GM19438 (cell line): ENCODE results near the gene COL19A1.

ENCODE experiments used
- ATAC-seq: cut with Tn5 transposase; IDR thresholded peaks from one replicate; pipeline ENCODE4 v1.9.1; 2021; ENCODE audit warnings: low read depth; ENCODE audit not compliant: unreplicated experiment

Gene COL19A1

DNA sequence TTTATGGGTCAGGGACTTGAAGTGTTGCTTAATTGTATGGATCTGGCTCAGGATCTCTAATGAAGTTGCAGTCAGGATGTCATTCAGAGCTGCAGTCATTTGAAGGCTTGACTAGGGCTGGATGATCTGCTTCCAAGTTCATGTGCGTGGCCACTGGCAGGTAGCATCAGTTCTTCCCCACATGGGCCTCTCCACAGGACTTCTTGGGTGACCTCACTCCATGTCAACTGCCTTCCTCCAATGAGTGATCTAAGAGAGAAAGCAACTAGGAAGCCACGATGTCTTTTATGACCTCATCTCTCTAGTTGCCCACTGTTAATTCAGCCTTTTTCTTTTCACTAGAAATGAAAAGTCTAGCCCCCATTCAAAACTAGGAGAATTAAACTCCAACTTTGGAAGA lies 332.4 kb downstream of the COL19A1 start:
- ATAC-seq = no peak

DNA sequence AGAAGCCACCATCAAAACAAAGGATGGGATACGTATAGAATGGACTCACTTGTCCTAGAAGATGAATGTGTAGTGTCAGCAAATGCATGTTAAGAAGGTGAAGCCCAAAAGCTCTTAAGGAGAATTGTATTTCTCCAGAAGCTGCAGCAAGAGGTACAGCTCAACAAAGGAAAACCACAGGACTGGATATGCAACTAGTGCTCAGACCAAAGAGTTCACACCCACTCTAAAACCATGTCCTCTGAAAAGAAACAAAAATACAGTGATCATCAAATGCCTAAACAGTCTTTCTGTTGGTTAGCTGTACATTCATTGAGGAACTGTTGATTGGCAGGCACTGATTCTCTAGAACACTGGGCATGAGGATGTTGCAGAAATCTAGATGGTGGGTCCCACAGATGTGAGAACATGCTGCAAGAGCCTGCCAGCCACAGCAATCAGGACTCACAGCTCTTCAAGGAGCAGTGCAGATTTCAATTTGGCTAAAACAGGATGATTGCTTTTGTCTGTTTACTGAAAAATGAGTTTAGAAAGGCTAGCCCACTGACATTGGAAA lies 342.0 kb downstream of the COL19A1 start:
- ATAC-seq = no peak

DNA sequence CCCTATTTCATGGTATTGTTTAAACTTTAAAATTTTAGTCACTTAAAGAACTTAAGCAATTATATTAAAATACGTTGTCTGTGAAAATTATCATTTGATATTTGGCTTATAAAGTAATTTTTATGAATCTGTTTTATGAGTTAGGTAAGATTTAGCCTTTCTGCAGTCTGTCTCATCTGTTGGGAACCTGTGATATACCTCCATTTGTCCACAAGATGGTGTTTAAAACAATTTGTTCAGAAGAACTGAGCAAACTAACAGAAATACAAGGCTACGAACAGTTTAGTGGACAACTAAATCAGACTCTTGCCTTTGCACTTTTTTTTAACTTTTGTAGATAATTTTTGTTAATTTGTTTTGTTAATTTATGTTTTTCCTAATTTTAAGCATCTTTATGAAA lies 344.1 kb downstream of the COL19A1 start:
- ATAC-seq = no peak

DNA sequence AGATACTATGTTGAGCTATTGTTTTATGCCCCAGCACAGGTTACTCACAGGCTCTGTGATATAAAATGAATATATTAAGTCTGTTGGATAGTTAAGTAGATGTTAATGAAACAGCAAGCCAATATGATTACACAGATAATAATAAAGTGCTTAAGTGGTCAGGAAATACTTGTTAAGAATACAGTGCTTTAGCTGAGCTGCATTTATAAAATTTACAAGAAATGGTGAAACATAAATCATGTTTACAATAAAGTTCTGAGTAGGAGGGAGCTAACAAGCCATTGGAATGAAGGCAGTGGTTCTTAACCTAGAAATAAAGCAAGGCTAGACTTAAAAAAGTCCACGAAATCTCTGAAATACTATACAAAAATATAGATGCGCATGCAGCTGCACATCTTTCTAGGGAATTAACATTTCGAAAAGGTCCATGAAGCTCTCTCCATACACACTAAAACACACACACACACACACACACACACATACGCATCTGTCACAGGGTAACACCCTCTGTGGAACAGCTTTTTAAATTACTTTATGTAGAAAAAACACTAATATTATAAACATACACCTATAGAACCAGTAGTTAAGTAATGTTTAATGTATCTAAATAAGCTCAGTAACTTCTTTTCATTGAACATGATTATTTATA lies 349.2 kb downstream of the COL19A1 start:
- ATAC-seq = no peak

- ATAC-seq = no peak
These were observed 350.4 kb downstream of the COL19A1 start for GRCh38 chr6:70216767-70217166.

DNA sequence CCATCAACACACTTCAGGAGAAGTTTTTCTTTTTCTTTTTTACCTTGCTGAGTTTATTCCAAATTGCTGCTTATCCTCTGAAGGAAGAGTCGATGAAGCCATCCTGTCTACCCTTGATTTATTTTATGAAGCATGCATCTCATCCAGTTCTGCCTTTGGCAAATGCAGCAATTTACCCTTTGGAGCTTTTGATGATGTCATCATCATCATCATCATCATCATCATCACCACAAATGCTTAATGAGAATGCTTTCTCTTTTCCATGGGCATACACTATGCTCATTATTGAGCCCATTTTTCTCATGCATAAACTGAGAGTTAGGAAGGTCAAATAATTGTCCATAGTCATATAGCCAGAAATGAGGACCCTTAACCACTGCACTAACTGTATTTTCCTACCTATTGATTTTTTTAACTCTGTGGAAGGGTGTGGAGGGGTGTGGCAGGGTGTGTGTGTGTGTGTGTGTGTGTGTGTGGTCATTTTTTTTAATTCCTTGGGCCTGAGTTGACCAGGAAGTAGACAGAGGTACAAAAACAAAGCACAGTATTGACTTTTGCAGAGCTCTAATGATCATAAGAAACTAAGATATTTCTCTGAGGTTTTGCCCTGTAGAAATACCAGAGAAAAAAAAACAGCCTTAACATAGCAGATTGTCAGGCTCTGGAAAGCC lies 353.7 kb downstream of the COL19A1 start:
- ATAC-seq = no peak

GRCh38 chr6:70221025-70221714 lies 354.8 kb downstream of the COL19A1 start:
- ATAC-seq = no peak

DNA sequence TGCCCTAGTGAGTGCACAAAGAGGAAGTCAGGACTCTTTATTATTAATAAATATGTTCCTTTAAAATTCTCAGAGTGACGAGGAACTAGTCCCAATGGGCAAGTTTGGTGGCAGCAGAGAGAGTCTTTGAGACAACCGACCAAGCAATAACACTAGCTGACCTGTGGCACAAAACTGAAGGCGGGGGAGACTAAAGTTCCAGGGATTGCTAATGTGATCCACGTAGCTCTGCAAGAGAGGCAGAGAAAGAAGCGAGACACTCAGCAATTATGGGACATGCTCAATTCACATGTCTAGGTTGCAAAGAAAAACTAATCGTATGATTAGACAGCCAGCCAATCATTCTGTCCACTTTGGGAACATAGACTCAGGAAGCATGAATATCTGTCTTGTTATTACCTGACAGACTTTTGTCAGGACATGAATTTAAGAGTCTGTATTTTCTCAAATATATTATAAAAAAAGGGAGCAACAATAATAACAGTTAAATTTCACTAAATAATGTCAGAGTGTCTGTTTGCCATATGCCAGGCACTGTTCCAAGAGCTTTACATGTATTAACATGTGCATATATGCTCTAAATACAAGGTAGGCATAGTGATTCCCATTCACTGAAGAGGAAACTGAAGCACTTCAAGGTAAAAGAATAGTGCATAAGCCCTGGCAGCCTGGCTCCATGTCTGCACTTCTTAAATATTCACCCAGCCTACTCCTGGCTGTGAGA lies 355.5 kb downstream of the COL19A1 start:
- ATAC-seq = no peak

DNA sequence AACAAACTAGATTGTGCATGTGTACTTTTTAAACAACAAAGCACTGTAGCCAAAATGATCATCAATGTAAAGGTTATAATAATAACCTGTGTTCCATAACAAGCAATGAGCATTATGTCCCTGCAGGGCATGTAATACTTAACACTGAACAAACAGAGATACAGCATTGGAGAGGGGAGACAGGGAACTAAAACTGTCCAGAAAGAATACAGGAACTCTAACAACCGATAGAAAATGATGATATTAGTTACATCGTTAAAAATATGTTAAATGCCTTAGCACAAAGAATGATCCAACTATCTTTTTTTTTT lies 356.0 kb downstream of the COL19A1 start:
- no peak for ATAC-seq

- no peak for ATAC-seq
These were observed 358.7 kb downstream of the COL19A1 start for GRCh38 chr6:70225055-70225454.

DNA sequence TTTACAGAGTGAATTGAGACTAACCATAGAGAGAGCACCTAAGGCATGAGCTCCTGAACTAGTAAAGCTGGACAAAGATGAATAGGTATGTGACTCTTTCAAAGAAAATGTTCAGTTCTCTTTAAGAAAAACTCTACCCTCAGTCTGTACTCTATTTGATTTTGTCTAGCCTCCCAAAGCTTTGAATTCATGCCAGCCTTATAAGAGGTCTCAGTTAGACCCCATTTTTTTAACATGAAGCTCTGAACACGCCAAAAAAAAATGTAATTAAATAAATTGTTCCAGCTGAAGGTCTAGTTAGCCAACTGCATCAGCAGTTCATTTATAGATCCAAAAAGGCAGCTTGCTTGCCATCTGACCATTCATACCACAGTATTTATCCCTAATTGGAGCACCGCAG lies 365.0 kb downstream of the COL19A1 start:
- ATAC-seq = no peak

DNA sequence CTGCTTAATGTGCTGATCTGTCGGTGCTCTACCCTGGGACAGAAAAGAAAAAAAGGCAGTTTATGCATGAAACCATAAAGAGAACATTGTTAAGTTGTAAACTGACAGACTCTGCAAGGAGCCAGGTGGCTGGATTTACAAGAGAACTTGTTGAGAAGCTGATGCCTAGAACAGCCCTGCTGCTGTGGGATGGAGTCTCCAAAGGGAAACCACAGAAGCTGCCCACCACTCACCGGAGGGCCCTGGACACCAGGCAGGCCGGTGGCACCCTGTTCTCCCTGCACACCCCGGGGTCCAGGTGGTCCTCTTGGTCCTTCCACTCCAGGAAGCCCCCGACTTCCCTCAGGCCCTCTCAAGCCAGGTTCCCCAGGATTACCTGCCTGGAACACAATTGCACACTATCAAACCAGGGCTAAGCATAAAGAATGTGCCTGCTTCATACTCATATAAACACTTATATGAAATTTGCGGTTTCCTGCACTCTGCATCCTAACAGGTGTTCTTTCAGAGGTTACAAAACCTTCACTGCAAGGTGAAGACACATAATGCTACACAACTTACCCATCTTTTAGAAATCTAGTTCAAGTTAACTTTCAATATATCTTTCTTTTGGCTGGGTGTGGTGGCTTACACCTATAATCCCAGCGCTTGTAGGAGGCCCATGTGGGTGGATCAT lies 368.3 kb downstream of the COL19A1 start:
- no peak for ATAC-seq

DNA sequence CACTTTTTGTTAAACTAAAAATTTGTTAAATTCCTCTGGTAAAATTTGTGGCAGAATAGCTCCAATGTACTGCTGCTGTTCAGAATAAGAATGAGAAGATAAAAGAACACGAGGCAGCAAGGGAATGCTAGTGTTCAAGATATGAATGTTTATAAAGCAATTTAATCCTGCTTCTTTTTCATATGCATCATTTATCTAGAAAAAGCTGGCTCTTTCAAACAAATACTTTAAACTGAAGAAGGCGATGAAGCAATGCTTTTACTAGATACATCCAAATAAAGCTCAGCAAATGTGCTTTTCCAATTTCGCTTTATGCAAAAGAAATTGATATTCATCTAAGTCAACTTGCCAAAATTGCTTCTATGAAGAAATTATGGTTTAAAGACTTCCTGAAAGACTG lies 370.0 kb downstream of the COL19A1 start:
- ATAC-seq = no peak

GRCh38 chr6:70241031-70241430 lies 374.7 kb downstream of the COL19A1 start:
- no peak for ATAC-seq

DNA sequence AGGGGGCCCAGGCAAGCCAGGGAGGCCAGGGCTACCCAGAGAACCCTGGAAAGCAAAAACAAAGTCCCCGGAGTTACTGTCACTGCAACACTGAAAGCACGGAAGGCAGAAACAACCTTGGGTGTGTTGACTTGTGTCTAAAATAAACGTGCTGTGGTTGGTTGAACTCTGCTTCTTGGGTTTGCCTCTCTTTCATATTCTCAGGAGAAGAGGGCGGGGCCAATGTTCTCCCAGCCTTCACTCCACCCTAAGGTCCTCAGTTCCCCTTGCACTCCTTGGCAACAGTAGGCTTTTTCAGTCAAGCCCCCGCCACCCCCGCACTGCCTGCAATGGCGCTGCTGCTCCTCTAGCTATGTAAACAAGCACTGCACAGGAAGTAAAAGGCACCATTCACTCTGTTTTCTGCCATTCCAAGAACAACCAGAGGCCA lies 375.6 kb downstream of the COL19A1 start:
- ATAC-seq = no peak

GRCh38 chr6:70246118-70246517 lies 379.8 kb downstream of the COL19A1 start:
- no peak for ATAC-seq

GRCh38 chr6:70252604-70253003 lies 386.2 kb downstream of the COL19A1 start:
- no peak for ATAC-seq

- ATAC-seq = no peak
These were observed 387.6 kb downstream of the COL19A1 start for GRCh38 chr6:70253923-70254322.

DNA sequence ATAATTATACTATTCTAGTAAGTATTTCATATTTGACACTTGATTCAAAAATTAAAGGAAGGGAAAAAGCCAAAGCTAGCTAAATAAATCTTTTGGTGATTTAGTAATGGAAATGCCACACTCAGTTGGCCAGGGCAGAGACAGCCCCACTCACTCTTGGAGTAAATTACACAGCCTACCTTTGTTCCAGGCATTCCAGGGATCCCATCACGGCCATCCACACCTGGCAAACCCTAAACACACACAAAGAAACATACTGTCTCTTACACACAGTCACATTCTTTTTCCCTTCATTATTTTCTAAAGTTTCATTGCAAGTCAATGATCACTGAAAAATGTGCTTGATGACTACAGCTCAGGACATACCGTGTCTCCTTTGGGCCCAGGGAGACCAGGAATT lies 388.4 kb downstream of the COL19A1 start:
- no peak for ATAC-seq

- no peak for ATAC-seq
These were observed 391.5 kb downstream of the COL19A1 start for GRCh38 chr6:70257768-70258273.
